HG02623 (cell line): Measurements from ENCODE around the gene MAN2B2.

Experiments
- ATAC-seq: cut with Tn5 transposase; IDR thresholded peaks from one replicate; pipeline ENCODE4 v1.9.1; 2021; ENCODE audit warnings: moderate library complexity; ENCODE audit not compliant: unreplicated experiment

MAN2B2 gene

GRCh38 chr4:6574747-6575502 lies at the start of gene MAN2B2:
Gene MAN2B2, plus strand, starts transcription at chr4:6575189. Its CDS starts 22 bp downstream, at chr4:6575211.
- peak; percentile 90 for ATAC-seq

GRCh38 chr4:6525474-6525873 lies 49.5 kb upstream of the MAN2B2 start:
- ATAC-seq: no peak

- no peak for ATAC-seq
Observed at GRCh38 chr4:6526156-6526555, 48.8 kb upstream of the MAN2B2 start.

- no peak for ATAC-seq
Observed at GRCh38 chr4:6526671-6527091, 48.3 kb upstream of the MAN2B2 start.

GRCh38 chr4:6527259-6527658 lies 47.7 kb upstream of the MAN2B2 start:
- ATAC-seq: no peak

GRCh38 chr4:6527683-6528595 lies 47.0 kb upstream of the MAN2B2 start:
- ATAC-seq: no peak

GRCh38 chr4:6529021-6529420 lies 46.0 kb upstream of the MAN2B2 start:
- ATAC-seq: no peak

- ATAC-seq: no peak
Observed at GRCh38 chr4:6530301-6530700, 44.7 kb upstream of the MAN2B2 start.

- ATAC-seq: no peak
Observed at GRCh38 chr4:6530964-6531363, 44.0 kb upstream of the MAN2B2 start.

GRCh38 chr4:6532102-6532501 lies 42.9 kb upstream of the MAN2B2 start:
- no peak for ATAC-seq

- no peak for ATAC-seq
Observed at GRCh38 chr4:6532658-6533057, 42.3 kb upstream of the MAN2B2 start.

GRCh38 chr4:6534050-6534449 lies 40.9 kb upstream of the MAN2B2 start:
- no peak for ATAC-seq

- ATAC-seq: no peak
Observed at GRCh38 chr4:6534618-6535328, 40.2 kb upstream of the MAN2B2 start.

- ATAC-seq: no peak
Observed at GRCh38 chr4:6535329-6535692, 39.7 kb upstream of the MAN2B2 start.

- ATAC-seq: no peak
Observed at GRCh38 chr4:6535706-6536105, 39.3 kb upstream of the MAN2B2 start.

- ATAC-seq: no peak
Observed at GRCh38 chr4:6538111-6538510, 36.9 kb upstream of the MAN2B2 start.

- no peak for ATAC-seq
Observed at GRCh38 chr4:6538575-6538974, 36.4 kb upstream of the MAN2B2 start.

- no peak for ATAC-seq
Observed at GRCh38 chr4:6539009-6539764, 35.8 kb upstream of the MAN2B2 start.

GRCh38 chr4:6540879-6541278 lies 34.1 kb upstream of the MAN2B2 start:
- no peak for ATAC-seq

GRCh38 chr4:6541789-6542188 lies 33.2 kb upstream of the MAN2B2 start:
- no peak for ATAC-seq

- no peak for ATAC-seq
Observed at GRCh38 chr4:6542951-6543350, 32.0 kb upstream of the MAN2B2 start.
